ENCODE data around the gene GPHA2.

Gene GPHA2

GRCh38 chr11:64888729-64889511 lies 46.8 kb downstream of the GPHA2 start:
- no peak for DNase-seq

- no peak for DNase-seq
These were observed 47.3 kb downstream of the GPHA2 start for GRCh38 chr11:64888406-64888728.

DNA sequence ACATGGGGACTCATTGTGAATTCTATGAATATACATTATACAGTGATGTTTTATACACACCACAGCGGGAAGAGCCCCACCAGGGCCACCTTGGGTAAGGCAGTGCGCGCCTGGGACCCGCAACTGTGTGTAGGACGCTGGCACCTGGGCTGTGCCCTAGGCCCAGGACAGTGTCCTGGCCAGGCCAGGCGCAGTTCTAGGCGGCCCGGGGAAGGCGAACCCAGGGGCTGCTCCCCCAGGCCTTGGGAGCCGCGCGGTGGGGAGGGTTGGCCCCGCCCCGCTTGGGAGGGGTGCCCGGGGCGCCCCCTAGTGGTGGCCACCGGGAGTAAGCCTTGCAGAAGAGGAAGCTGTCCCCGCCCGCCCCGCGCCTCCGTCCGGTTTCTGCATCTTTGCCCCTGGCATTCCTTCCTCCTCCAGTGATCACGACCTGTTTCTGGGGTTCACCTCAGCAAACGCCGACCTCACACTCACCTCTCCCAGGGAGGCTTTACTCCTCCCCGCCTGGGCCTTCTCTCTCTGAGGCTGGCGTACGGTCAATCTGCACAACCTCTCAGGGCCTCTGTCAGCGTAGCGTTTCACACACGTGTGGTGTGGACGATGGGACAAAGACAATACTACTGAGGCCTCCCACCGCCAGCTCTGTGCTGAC lies 47.8 kb downstream of the GPHA2 start:
- peak; percentile 68 to 70 for DNase-seq

- DNase-seq = no peak
These were observed 48.4 kb downstream of the GPHA2 start for GRCh38 chr11:64887234-64887756.

GRCh38 chr11:64885367-64886286 lies 50.1 kb downstream of the GPHA2 start:
- peak; percentile 21 to 31 for DNase-seq

Data from Kasumi-1 (cell line).